ENCODE results near the gene RSPH10B.
"Not testable (repeated sequence)": the region's sequence is repeated elsewhere in the genome, so short reads cannot be mapped to it uniquely, and the experiment has no call there.

GRCh38 chr7:5934945-5935450 is 35.5 kb downstream of the RSPH10B start:
- TF ChIP-seq CTCF (IDR thresholded peaks at IDR 0.05; ENCODE audit: poor library complexity); EZH2 (IDR thresholded peaks at IDR 0.05; ENCODE audit: borderline replicate concordance): not testable (repeated sequence)
